K562 (cell line): Measurements from ENCODE around the gene RNU1-2. TPM values are rescaled to one million over a fixed set of nuclear protein-coding genes. Genes with fewer than 3 reads are reported as not detected.
"Not testable (repeated sequence)": the region's sequence is repeated elsewhere in the genome, so short reads cannot be mapped to it uniquely, and the experiment has no call there.

Experiments used
- ATAC-seq: fragments of 200-7000 bp; cut with Tn5 transposase; 3 replicates; pipeline ENCODE4 v1.9.1; 2020; ENCODE audit warnings: moderate library complexity
- BruUV-seq: library from RNA; stranded (reverse); fragments of 400-500 nt; replicated peaks from 2 replicates; lab custom pipeline; 2021; lab: Mats Ljungman, UMichigan
- CTCF ChIA-PET: fragments of 300-600 bp; formaldehyde crosslinking; extraction: SDS; loops from one replicate; lab custom pipeline; 2021; ENCODE audit warnings: low intra/inter-chr PET ratio; lab: Yijun Ruan, JAX
- POLR2A ChIA-PET: fragments of 300-600, 350-650 bp; sonication (Branson Sonifier 250); formaldehyde crosslinking; extraction: SDS; loops from one replicate; lab custom pipeline; 2021; ENCODE audit warnings: antibody characterized with exemption, inconsistent platforms; lab: Yijun Ruan, JAX
- DNase-seq, 4 experiments: peaks; one replicate each; pipeline versions ENCODE4 v3.0.0 to v3.0.0-alpha.2; 2011 to 2018; ENCODE audit warnings: low spot score in 3 of 4, mixed read lengths in 3 of 4; ENCODE audit errors: extremely low read depth in 1 of 4
- FAIRE-seq: peaks from 2 replicates; lab custom pipeline; 2011; peaks lifted over from hg19 to GRCh38; lab: Jason Lieb, UNC
- H2AFZ ChIP-seq: 2 replicates; pipeline ENCODE4 v1.6.0; 2011; ENCODE audit warnings: low read depth, low read length, control low read depth, inconsistent platforms
- H3K27ac ChIP-seq: fragments of 200-600 bp; 3 replicates; pipeline ENCODE4 v1.8.0; 2011; ENCODE audit warnings: low read depth, mild to moderate bottlenecking, control low read depth, inconsistent platforms, low read length, moderate library complexity, mixed read lengths; ENCODE audit errors: extremely low read depth
- H3K27me3 ChIP-seq, 2 experiments: fragments of 300-600 bp in 1 of 2; 2 replicates in 1 of 2; 3 replicates in 1 of 2; pipeline versions ENCODE4 v1.6.0 to v1.8.0; 2011; ENCODE audit warnings: inconsistent platforms in 2 of 2, low read length in 2 of 2, mild to moderate bottlenecking in 1 of 2, mixed read lengths in 1 of 2, moderate library complexity in 1 of 2; ENCODE audit not compliant: control insufficient read depth in 2 of 2, insufficient read depth in 2 of 2
- H3K36me3 ChIP-seq: fragments of 300-600 bp; 3 replicates; pipeline ENCODE4 v1.8.0; 2011; ENCODE audit warnings: mild to moderate bottlenecking, low read length, inconsistent platforms; ENCODE audit not compliant: control insufficient read depth, insufficient read depth
- H3K4me1 ChIP-seq, 2 experiments: fragments of 200-600 bp in 1 of 2; replicated peaks in 1 of 2; 2 replicates in 1 of 2; 3 replicates in 1 of 2; pipeline versions ENCODE4 v1.5.1 to v1.8.0; 2011; ENCODE audit warnings: inconsistent platforms in 2 of 2, low read length in 2 of 2, mild to moderate bottlenecking in 1 of 2, mixed read lengths in 1 of 2, moderate library complexity in 1 of 2; ENCODE audit not compliant: control insufficient read depth in 2 of 2, insufficient read depth in 2 of 2
- H3K4me2 ChIP-seq: 2 replicates; pipeline ENCODE4 v1.6.1; 2011; ENCODE audit warnings: low read length, control low read depth, inconsistent platforms, mixed read lengths; ENCODE audit not compliant: insufficient read depth
- H3K4me3 ChIP-seq: fragments of 200-600 bp; sonication (generic), shearing (Covaris generic); 2 replicates; pipeline ENCODE4 v1.5.1; 2016; ENCODE audit warnings: control low read depth, inconsistent platforms
- H3K79me2 ChIP-seq: fragments of 200-600 bp; 3 replicates; pipeline ENCODE4 v1.8.0; 2011; ENCODE audit warnings: low read length, inconsistent platforms; ENCODE audit not compliant: control insufficient read depth, insufficient read depth
- H3K9ac ChIP-seq, 2 experiments: 2 replicates each; pipeline versions ENCODE4 v1.6.0 to v1.6.1; 2011; ENCODE audit warnings: low read depth in 2 of 2, low read length in 2 of 2, control low read depth in 1 of 2, inconsistent platforms in 1 of 2, mild to moderate bottlenecking in 1 of 2, mixed read lengths in 1 of 2; ENCODE audit not compliant: insufficient read depth in 1 of 2
- H3K9me1 ChIP-seq: one replicate; pipeline ENCODE4 v1.6.0; 2011; ENCODE audit warnings: inconsistent platforms, mild to moderate bottlenecking, low read length, moderate library complexity; ENCODE audit not compliant: control insufficient read depth, insufficient read depth
- H3K9me3 ChIP-seq: replicated peaks from 2 replicates; pipeline ENCODE4 v1.5.1; 2011; ENCODE audit warnings: low read depth, low read length, inconsistent platforms; ENCODE audit not compliant: control insufficient read depth, insufficient read depth
- H4K20me1 ChIP-seq: replicated peaks from 2 replicates; pipeline ENCODE4 v1.6.1; 2011; ENCODE audit warnings: low read length, inconsistent platforms, mixed read lengths; ENCODE audit not compliant: control insufficient read depth, insufficient read depth
- C11orf30 ChIP-seq: fragments of 450-650 bp; IDR thresholded peaks from 2 replicates; pipeline ENCODE4 v1.6.1; 2016; ENCODE audit warnings: low read depth, mild to moderate bottlenecking
- KDM1A ChIP-seq, 2 experiments: fragments of 450-650 bp; IDR thresholded peaks; 2 replicates each; pipeline ENCODE4 v1.6.1; 2016; ENCODE audit warnings: mild to moderate bottlenecking in 2 of 2
- MAFF ChIP-seq: IDR thresholded peaks from 2 replicates; pipeline ENCODE4 v1.6.1; 2012; ENCODE audit warnings: low read length, improper control_type of control experiment
- MAFG ChIP-seq: fragments of 450-650 bp; conservative IDR thresholded peaks from 2 replicates; pipeline ENCODE4 v1.6.1; 2016; ENCODE audit warnings: missing genetic modification characterization, missing compliant biosample characterization
- MAFK ChIP-seq: IDR thresholded peaks from 2 replicates; pipeline ENCODE4 v1.6.1; 2011; ENCODE audit warnings: low read length, improper control_type of control experiment
- MEIS2 ChIP-seq: fragments of 450-650 bp; IDR thresholded peaks from 2 replicates; pipeline ENCODE4 v1.6.1; 2014; ENCODE audit warnings: mild to moderate bottlenecking; ENCODE audit not compliant: partially characterized antibody
- NFE2 ChIP-seq: IDR thresholded peaks from 2 replicates; pipeline ENCODE4 v1.6.1; 2014; ENCODE audit warnings: antibody characterized with exemption, low read depth
- NFE2L1 ChIP-seq: fragments of 450-650 bp; IDR thresholded peaks from 2 replicates; pipeline ENCODE4 v1.6.1; 2016; ENCODE audit warnings: missing genetic modification characterization, low read depth, mild to moderate bottlenecking, missing compliant biosample characterization, moderate library complexity, borderline replicate concordance
- TGIF2 ChIP-seq: sonication (generic); formaldehyde crosslinking; IDR thresholded peaks from 2 replicates; pipeline ENCODE4 v1.8.1; 2022; ENCODE audit warnings: mild to moderate bottlenecking, missing genetic modification reagents, moderate library complexity
- ZNF316 ChIP-seq: fragments of 450-650 bp; IDR thresholded peaks from 2 replicates; pipeline ENCODE4 v1.6.1; 2016
- WGBS: fragments of 100-300 bp; shearing (Covaris generic); methylation state at CpG from one replicate; pipeline ENCODE4 v1.1.6; 2016; ENCODE audit warnings: low coverage, mixed read lengths; ENCODE audit not compliant: insufficient coverage; ENCODE audit errors: missing lambda C conversion rate; 5-methylcytosine and 5-hydroxymethylcytosine counted together
- in situ Hi-C: fragments of 300-500 bp; cut with MboI; formaldehyde crosslinking; loops from 4 replicates; pipeline ENCODE4 v1.15.0; 2018; ENCODE audit warnings: inconsistent platforms, mixed read lengths
- intact Hi-C: fragments of 100-400 bp; cut with micrococcal nuclease; formaldehyde crosslinking; loops from 2 replicates; pipeline ENCODE4 v1.14.2; 2022
- polyA plus RNA-seq, 8 experiments: library from polyadenylated mRNA; depleted of rRNA in 4 of 8; stranded (reverse) in 5 of 8; unstranded in 3 of 8; fragments of >200 nt; fragmentation: Nextera tagmentation in 2 of 8; fragmentation: Illumina TruSeq in 1 of 8; extraction: Ambion mirVana in 2 of 8; extraction: Trizol in 1 of 8; gene quantifications; 2 replicates each; pipeline versions ENCODE4 v1.2.1 to v1.2.3, GENCODE V29; 2011 to 2014; ENCODE audit warnings: inconsistent platforms in 1 of 8, missing spikeins in 1 of 8
- total RNA-seq, 7 experiments: library from RNA; depleted of rRNA in 6 of 7; stranded (reverse); fragments of >200 nt in 6 of 7; fragmentation: Illumina TruSeq in 2 of 7; extraction: Trizol in 2 of 7; gene quantifications; 2 replicates each; pipeline versions ENCODE4 v1.2.1 to v1.2.3, GENCODE V29; 2011 to 2021; ENCODE audit warnings: low replicate concordance in 1 of 7
- TF ChIP-seq, protein P1 (sequence below): fragments of 450-650 bp; IDR thresholded peaks from 2 replicates; pipeline ENCODE4 v1.6.1; 2016
- TF ChIP-seq, protein P2 (sequence below), 2 experiments: IDR thresholded peaks in 1 of 2; conservative IDR thresholded peaks in 1 of 2; 2 replicates each; pipeline ENCODE4 v1.6.1; 2016; ENCODE audit warnings: low read depth in 2 of 2, mild to moderate bottlenecking in 1 of 2, missing compliant biosample characterization in 1 of 2, missing genetic modification characterization in 1 of 2, moderate library complexity in 1 of 2

Gene RNU1-2
- total and polyA plus RNA-seq, 9 of the 15 experiments (the other 6 are each of a cell fraction or from before 2014, with no cell fraction given): under 0.01 to 32,823 (median 2,538) TPM; not detected in 4

GRCh38 chr1:16894338-16894737 lies 1.4 kb upstream of the RNU1-2 start:
- H3K9me1 ChIP-seq, H3K36me3 ChIP-seq, H4K20me1 ChIP-seq, H3K27ac ChIP-seq, intact Hi-C loops, H3K79me2 ChIP-seq, H2AFZ ChIP-seq, ATAC-seq, H3K27me3 ChIP-seq, in situ Hi-C loops, H3K4me3 ChIP-seq, H3K9ac ChIP-seq, FAIRE-seq, BruUV-seq, CTCF ChIA-PET, H3K9me3 ChIP-seq, POLR2A ChIA-PET, DNase-seq, H3K4me2 ChIP-seq: not testable (repeated sequence)
- H3K4me1 ChIP-seq: peaks cover 8 to 25% of the 10 kb centered on the region in 2 experiments
- 31% methylated on average over 6 of the region's 6 CpGs for WGBS
- TF ChIP-seq TGIF2 (CRISPR knock-in tag) (0 out of 2 replicates have a peak, but pooled peaks have one; percentile 26), MAFG (tag) (peak; percentile 92), NFE2L1 (tag) (peak; percentile 68; the same call in 1 of the 2 replicates), C11orf30 (peak; percentile 90), ZNF316 (peak; percentile 96), MAFK (peak; percentile 52), MAFF (peak; percentile 59), MEIS2 (peak; percentile 82), KDM1A (IDR thresholded peaks at IDR 0.05) (peak in 1 of 2 experiments; percentile 19; a peak in 1 of 4 replicates), NFE2 (peak; percentile 67)
- TF ChIP-seq, protein P1, sequence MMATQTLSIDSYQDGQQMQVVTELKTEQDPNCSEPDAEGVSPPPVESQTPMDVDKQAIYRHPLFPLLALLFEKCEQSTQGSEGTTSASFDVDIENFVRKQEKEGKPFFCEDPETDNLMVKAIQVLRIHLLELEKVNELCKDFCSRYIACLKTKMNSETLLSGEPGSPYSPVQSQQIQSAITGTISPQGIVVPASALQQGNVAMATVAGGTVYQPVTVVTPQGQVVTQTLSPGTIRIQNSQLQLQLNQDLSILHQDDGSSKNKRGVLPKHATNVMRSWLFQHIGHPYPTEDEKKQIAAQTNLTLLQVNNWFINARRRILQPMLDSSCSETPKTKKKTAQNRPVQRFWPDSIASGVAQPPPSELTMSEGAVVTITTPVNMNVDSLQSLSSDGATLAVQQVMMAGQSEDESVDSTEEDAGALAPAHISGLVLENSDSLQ: peak; percentile 59
- TF ChIP-seq, protein P2, sequence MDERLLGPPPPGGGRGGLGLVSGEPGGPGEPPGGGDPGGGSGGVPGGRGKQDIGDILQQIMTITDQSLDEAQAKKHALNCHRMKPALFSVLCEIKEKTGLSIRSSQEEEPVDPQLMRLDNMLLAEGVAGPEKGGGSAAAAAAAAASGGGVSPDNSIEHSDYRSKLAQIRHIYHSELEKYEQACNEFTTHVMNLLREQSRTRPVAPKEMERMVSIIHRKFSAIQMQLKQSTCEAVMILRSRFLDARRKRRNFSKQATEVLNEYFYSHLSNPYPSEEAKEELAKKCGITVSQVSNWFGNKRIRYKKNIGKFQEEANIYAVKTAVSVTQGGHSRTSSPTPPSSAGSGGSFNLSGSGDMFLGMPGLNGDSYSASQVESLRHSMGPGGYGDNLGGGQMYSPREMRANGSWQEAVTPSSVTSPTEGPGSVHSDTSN (CRISPR knock-in tag; IDR thresholded peaks at IDR 0.05; ENCODE audit: low read depth): not testable (repeated sequence)
- TF ChIP-seq, protein P2 (tag; conservative IDR thresholded peaks at IDR 0.05; ENCODE audit: low read depth): peak; percentile 78
